ENCODE measurements around the gene HM13. TPM values are rescaled to one million over a fixed set of nuclear protein-coding genes. Genes with fewer than 3 reads are reported as not detected.

The HM13 gene
- total and polyA plus RNA-seq, 9 of the 15 experiments (the other 6 are each of a cell fraction or from before 2014, with no cell fraction given), result 7.7 to 136 (median 74.5) TPM

- intact Hi-C loops (cut with micrococcal nuclease), result no loop called here
- WGBS (ENCODE audit: insufficient coverage, low coverage, missing lambda C conversion rate), result 4% methylated on average over 15 of the region's 15 CpGs
- peaks cover 0 to 4% of the 10 kb centered on the region in 2 experiments; a peak in 2 of 5 replicates for H3K4me1 ChIP-seq (replicated peaks in 1 of 2; ENCODE audit: control insufficient read depth in 2 of 2, insufficient read depth in 2 of 2, low read length in 2 of 2)
- H3K36me3 ChIP-seq (ENCODE audit: control insufficient read depth, insufficient read depth, low read length), result no peaks in the 10 kb centered on the region
- no peaks in the 10 kb centered on the region for H3K79me2 ChIP-seq (ENCODE audit: control insufficient read depth, insufficient read depth, low read length)
- no peak for ATAC-seq
- H4K20me1 ChIP-seq (replicated peaks; ENCODE audit: control insufficient read depth, insufficient read depth, low read length), result no peaks in the 10 kb centered on the region
- no peak overlapping the region for H3K4me2 ChIP-seq (ENCODE audit: insufficient read depth, low read length)
- no peak overlapping the region for H3K27ac ChIP-seq (ENCODE audit: extremely low read depth, low read depth, low read length)
- ChIA-PET CTCF (ENCODE audit: low intra/inter-chr PET ratio) (no interaction called here), POLR2A (interaction anchor here (0.9 to 1.1 kb wide), 2 partner anchors 57 to 94 kb away, joined by 3 read pairs; partner anchors contain the start of gene DEFB123)
- no peaks in the 10 kb centered on the region for H3K9me1 ChIP-seq (ENCODE audit: control insufficient read depth, insufficient read depth, low read length)
- FAIRE-seq, result no peak
- in situ Hi-C loops (cut with MboI), result loop anchor here (10.0 kb wide), 1 partner anchor 182 kb away; no protein-coding TSS in a partner anchor
- peaks cover 2 to 8% of the 10 kb centered on the region in 2 experiments; a peak in 2 of 5 replicates for H3K27me3 ChIP-seq (ENCODE audit: control insufficient read depth in 2 of 2, insufficient read depth in 2 of 2, low read length in 2 of 2)
- H3K9me3 ChIP-seq (replicated peaks; ENCODE audit: control insufficient read depth, insufficient read depth, low read depth, low read length), result no peaks in the 10 kb centered on the region
- no peak for DNase-seq (ENCODE audit: extremely low read depth in 1 of 4, low spot score in 3 of 4)
- no TSS peak for BruUV-seq (replicated peaks)
- H3K9ac ChIP-seq (ENCODE audit: insufficient read depth in 1 of 2, low read depth in 2 of 2, low read length in 2 of 2), result peak overlapping the region in 1 of 2 experiments; percentile 33; a peak in 1 of 4 replicates
- H2AFZ ChIP-seq (ENCODE audit: low read depth, low read length), result no peak overlapping the region
- H3K4me3 ChIP-seq, result no peak overlapping the region
- TF ChIP-seq ARID3B (CRISPR knock-in tag; IDR thresholded peaks at IDR 0.05; ENCODE audit: borderline replicate concordance), result no peak
- no peak for TF ChIP-seq TAF1 (IDR thresholded peaks at IDR 0.05; ENCODE audit: control insufficient read depth, extremely low read depth, insufficient read depth, low read length, severe bottlenecking)
- TF ChIP-seq CREB3L1 (IDR thresholded peaks at IDR 0.05; ENCODE audit: borderline replicate concordance, low read depth), result no peak
- TF ChIP-seq ELF1 (tag; IDR thresholded peaks at IDR 0.05), result no peak
- no peak for TF ChIP-seq ZBTB49 (CRISPR knock-in tag; IDR thresholded peaks at IDR 0.05; ENCODE audit: borderline replicate concordance)
- no peak for TF ChIP-seq RREB1 (CRISPR knock-in tag; IDR thresholded peaks at IDR 0.05)
- no peak for TF ChIP-seq MAZ (CRISPR knock-in tag; conservative IDR thresholded peaks at IDR 0.05 in 1 of 2, IDR thresholded peaks at IDR 0.05 in 1 of 2)
- TF ChIP-seq SMAD1 (IDR thresholded peaks at IDR 0.05; ENCODE audit: low read depth, low read length, partially characterized antibody), result no peak
- TF ChIP-seq SNRNP70 (optimal IDR thresholded peaks at IDR 0.05; ENCODE audit: low read depth, low read length), result no peak
Measured at GRCh38 chr20:31496761-31497295, 17.4 kb upstream of the HM13 start.
